NCI-H2227 (cell line): Measurements from ENCODE around the gene NT5E.
"Not testable (repeated sequence)": the region's sequence is repeated elsewhere in the genome, so short reads cannot be mapped to it uniquely, and the experiment has no call there.

Experiments used
- DNase-seq: peaks from one replicate; lab custom pipeline; 2025; ENCODE audit not compliant: unreplicated experiment; lab: John Stamatoyannopoulos, UW

NT5E gene

GRCh38 chr6:85484948-85485347 lies 35.1 kb downstream of the NT5E start:
- no peak for DNase-seq

- no peak for DNase-seq
Measured at GRCh38 chr6:85490516-85491248, 40.8 kb downstream of the NT5E start.

- no peak for DNase-seq
Measured at GRCh38 chr6:85493389-85493788, 43.5 kb downstream of the NT5E start.

GRCh38 chr6:85494547-85495536 lies 45.0 kb downstream of the NT5E start:
- no peak for DNase-seq

GRCh38 chr6:85496009-85496579 lies 46.2 kb downstream of the NT5E start:
- no peak for DNase-seq

- DNase-seq: no peak
Measured at GRCh38 chr6:85496856-85497255, 47.0 kb downstream of the NT5E start.

GRCh38 chr6:85498596-85499258 lies 48.8 kb downstream of the NT5E start:
- DNase-seq: no peak

GRCh38 chr6:85506441-85507093 lies 56.7 kb downstream of the NT5E start:
- no peak for DNase-seq

- DNase-seq: no peak
Measured at GRCh38 chr6:85516168-85516567, 66.3 kb downstream of the NT5E start.

GRCh38 chr6:85524281-85524680 lies 74.4 kb downstream of the NT5E start:
- not testable (repeated sequence) for DNase-seq

GRCh38 chr6:85537055-85537494 lies 87.2 kb downstream of the NT5E start:
- DNase-seq: no peak

- DNase-seq: no peak
Measured at GRCh38 chr6:85544776-85545175, 94.9 kb downstream of the NT5E start.
